Stimulated activated CD4-positive, alpha-beta T cell treated with anti-CD3 and anti-CD28 coated beads, Interleukin-4, amount 100 ng/mL, for 24 hours (primary cell): ENCODE measurements around the gene CXADR.
"Not testable (repeated sequence)": the region's sequence is repeated elsewhere in the genome, so short reads cannot be mapped to it uniquely, and the experiment has no call there.

Experiments used
- DNase-seq: peaks from one replicate; pipeline ENCODE4 v3.0.0-alpha.2; 2020

The CXADR gene

DNA sequence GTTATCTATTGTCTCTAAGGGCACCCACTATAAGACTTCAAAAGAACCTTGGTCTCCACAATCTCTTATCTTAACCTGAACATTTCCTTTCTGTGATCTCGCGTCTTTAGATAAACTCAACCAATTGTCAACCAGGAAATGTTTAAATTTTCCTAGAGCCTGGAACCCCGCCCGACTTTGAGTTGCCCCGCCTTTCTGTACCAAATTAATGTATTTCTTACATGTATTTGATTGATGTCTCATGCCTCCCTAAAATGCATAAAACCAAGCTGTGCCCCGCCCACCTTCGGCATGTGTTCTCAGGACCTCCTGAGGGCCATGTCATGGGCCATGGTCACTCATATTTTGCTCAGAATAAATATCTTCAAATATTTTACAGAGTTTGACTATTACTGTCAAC, 5.9 kb upstream of the CXADR start:
- DNase-seq: no peak

DNA sequence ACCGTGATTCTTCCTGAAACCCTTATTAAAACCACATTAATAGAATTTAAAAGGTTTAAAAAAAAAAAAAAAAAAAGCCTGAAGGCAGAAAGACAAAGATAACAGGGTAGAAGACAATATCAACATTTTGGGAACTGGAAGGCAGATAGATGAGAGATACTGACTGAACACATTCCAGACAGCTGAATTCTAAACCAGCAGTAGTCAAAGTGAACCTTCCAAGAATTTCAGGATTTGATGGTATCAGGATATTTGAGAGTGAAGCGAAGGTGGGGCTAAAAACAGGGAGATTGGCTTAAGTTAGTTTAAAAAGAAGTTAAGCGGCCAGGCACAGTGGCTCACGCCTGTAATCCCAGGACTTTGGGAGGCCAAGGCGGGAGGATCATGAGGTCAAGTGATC, 5.3 kb upstream of the CXADR start:
- DNase-seq: no peak

DNA sequence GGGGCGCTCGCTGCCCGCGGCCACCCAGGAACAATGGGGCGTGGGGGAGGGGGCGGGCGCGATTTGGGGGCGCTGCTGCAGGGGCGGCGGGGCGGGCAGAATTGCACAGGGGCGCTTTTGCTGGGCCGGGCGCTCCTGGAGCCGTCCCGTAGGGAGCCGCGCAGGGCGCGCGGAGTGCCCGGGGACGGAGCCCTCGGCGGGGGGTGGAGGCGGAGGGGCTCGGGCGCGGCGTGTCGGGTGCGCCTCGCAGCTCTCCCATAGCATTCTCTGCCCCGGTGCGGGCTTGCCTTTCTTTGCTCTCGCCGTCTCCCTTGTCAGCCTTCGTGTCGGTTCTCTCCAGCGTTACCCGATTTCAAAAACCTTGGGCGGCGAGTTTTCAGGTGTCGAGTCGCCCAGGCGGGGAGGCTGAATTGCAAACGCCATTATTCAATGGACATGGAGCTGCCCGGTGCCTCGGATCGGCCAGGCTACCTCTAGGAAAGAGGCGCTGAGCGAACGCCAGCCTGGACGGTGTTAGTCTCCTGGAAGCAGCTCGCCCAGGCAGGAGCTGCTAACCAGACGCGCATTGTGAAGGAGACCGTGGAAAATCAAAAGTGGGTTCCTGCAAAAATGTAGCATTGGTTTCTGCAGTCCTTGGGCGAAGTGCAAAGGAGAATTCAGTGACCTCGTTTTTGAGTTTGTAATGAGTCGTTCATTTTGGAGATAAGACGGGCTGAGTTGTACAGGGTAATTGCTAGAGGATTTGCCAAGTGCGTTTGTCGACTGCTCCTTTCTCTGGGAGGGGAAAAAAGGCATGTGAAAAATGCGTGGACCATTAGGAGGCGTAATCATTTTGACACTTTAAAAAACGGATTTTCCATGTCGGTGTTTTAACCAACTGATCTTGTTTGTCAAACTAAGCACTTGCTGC, 626 bp downstream of the CXADR start:
- peak; percentile 14 for DNase-seq

DNA sequence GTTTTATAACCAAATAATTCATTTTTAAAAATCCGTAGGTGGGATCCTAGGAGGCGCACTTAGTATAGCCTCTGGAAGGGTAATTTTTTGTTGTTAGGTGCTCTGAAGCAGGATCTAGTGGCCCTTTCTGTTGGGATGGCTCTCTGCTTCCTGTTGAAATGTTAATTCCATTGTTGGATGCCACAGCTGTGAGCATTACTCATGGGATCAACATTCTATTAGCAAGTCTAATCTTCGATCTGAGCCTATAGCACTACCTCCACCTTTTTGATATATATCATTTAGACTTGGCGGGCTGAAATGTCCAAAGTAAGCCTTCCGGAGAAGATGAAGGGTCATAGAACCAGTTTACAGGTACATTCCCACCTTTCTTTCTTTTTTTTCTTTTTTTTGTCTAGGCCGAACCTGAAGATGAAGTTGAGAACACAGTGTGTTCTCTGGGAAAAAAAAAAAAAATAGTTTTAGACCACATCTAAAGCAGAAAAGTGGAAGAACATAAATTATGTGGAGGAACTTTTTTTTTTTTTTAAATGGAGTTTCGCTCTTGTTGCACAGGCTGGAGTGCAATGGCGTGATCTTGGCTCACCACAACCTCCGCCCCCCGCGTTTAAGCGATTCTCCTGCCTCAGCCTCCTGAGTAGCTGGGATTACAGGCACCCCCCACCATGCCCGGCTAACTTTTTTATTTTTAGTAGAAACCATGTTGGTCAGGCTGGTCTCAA, 1.4 kb downstream of the CXADR start:
- DNase-seq: no peak

DNA sequence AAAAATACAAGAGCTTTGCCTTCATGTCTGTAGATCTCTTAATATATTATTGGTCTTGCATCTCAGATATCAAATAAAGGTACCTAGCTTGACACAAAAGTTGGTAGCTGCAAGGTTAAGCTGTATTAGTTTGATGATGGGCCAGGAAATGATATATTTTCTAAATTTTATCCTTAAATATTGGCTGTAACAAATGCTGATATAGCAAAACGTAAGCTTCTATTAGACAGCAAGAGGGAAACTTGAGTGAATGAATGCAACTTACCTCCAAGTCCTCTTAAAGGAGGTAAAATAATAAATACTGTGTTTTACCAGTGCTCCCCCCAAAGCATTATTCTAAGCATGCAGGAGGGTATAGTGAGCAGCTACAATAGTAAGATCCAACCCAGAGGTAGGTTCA, 4.2 kb downstream of the CXADR start:
- DNase-seq: not testable (repeated sequence)

DNA sequence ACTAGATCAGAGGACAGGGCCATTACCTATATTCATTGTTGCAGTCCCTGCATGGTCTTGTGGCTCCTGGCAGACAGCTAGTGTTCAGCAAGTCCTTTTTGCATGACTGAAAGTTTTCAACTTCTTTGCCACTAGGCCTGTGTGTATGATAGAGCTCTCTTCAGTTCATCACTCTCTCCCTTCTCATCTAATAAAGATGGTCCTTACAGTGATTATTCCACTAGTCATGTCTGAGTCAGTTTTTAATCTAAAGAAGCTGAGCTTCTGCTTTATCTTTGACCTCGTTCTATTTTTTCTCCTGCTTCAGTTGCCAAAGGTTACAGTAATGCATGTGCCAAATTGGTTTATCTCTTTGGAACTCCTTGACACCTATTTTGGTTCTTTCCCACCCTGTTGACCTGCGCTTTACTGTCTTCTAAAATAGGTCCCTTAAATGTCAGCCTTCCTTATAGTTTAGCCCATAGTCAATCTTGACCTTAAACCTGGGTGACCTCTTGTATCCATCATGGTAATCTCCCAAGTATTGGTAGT, 6.4 kb downstream of the CXADR start:
- no peak for DNase-seq

DNA sequence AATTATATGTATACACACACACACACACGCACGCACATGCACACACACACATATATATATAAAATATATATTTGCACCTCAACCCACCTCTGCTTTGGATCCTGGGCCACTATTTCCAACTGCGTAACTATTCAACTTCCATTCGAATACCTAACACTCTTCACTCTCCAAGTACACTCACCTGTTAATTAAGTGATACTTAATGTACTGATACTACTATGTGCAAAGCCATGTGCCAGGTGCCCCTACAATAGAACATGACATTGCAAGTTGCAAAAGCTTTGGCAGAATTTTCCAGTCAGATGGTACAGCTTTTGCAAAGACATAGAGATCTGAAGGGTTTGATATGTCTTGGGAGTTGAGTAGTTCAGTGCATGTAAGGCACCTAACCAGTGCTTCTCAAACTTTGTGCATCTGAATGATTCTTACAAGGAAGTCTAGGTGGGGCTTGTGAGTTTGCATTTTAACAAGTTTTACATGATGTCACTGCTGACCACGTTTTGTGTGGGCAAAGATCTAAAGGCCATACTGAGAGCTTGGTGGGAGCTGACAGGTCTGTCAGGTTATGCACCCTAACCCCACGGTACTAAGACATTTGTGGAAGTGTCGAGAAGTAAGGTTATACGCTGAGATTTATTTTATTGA, 7.2 kb downstream of the CXADR start:
- DNase-seq: no peak

DNA sequence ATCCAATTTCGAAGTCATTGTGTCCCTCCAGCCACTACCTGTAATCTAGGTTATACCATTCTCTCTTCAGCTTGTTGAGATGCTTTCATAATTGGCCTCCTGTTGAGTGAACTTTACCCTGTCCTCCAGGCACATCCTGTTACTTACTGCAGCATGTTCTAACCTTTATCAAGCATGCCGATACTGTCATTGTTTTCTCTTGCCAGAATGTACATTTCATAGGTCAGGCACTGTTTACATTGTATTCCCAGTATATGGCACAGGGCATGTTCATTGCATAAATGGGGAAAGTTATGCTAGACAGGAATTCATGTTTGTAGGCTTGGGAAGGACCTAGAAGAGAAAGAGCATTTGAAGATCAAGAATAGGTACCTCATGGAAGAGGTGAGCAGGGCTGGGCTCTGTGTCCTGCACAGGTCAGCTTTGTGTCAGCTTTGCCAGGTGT, 10.2 kb downstream of the CXADR start:
- DNase-seq: no peak

DNA sequence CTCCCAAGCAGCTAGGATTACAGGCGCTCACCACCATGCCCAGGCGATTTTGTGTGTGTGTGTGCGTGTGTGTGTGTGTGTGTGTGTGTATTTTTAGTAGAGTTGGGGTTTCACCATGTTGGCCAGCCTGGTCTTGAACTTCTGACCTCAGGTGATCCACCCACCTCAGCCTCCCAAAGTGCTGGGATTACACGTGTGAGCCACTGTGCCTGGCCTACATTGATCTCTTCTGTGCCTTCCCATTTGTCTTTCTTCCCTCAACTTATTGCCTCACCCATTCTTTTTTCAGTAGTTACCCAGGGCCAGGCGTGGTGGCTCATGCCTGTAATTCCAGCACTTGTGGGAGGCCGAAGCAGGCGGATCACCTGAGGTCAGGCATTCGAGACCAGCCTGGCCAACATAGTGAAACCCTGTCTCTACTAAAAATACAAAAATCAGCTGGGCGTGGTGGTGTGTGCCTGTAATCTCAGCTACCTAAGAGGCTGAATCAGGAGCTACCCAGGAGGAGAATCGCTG, 11.2 kb downstream of the CXADR start:
- DNase-seq: not testable (repeated sequence)

DNA sequence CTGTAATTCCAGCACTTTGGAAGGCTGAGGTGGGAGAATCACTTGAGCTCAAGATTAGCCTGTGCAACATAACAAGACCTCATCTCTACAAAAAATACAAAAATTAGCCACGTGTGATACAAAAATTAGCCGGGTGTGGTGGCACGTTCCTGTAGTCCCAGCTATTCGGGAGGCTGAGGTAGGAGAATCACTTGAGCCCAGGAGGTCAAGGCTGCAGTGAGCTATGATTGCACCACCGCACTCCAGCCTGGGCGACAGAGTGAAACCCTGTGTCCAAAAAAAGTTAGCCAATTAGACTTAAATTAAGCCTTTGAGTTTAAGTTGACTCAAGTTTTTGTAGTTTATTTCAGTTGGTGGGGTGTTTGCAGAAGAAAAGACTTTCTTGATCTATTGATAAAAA, 11.8 kb downstream of the CXADR start:
- no peak for DNase-seq

DNA sequence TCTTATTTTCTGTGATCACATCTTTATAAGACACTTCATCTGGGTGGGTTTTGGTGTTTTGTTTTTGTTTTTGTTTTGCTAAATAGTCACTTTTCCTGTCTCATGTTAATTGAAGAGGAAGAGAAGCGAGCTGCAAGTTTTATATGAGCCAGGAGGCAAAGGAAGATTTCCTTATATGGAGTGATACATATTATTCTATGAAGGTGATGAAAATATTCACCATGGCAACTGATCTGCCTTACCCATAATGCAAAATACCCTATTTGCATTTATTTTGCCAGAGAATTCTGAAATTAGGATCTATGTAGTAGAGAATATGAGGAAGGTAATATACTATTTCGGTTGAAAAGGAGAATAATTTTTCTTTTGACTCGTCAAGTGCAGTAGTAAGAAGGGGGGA, 13.9 kb downstream of the CXADR start:
- no peak for DNase-seq

DNA sequence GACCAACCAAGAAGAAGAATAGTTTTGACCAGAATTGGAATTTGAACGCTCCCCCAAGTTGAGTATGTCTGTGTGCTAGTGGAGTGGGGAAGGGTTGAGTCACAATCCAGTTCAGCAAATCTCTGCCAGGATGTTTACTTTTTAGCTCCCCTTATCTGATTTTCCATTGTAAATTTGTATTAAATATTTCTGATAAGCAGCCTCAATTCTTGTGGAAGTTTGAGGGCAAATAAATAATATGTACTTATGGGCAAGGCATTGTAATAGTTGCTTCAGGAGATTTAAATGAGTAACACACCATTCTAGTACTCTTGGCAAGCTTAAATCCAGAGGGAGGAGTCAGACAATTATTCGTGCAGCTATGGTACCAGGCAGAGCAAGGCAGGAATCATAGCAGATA, 14.4 kb downstream of the CXADR start:
- no peak for DNase-seq

DNA sequence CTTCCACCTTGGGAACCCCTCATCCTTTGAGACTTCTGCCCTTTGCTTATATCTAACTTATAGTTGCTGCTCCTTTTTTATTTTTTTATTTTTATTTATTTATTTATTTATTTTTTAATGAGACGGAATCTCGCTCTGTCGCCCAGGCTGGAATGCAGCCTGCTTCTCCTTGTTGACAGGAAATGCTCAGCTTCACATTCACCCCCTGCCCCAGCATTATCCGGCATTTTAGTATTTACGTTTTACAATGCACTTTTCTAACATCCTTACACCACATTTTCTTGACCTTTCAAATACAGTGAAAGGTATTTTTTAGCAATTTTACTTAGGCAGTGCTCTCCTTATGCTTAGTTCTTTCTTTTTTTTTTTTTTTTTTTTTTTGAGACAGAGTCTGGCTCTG, 14.9 kb downstream of the CXADR start:
- DNase-seq: no peak

DNA sequence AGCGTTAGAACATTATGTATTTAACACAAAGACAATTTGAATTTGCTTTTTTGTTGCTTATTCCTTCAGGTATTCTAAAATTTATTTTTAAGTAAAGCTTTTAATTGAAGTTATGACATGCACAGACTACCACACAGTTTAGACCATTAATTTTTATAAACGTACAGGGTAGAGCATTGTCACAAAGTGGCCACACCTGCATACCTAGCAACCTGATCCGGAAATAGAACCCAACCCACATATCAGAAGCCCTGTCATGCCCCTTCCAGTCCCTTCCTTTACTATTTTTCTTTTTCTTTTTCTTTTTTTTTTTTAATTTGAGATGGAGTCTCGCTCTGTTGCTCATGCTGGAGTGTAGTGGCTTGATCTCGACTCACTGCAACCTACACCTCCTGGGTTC, 16.8 kb downstream of the CXADR start:
- DNase-seq: no peak

DNA sequence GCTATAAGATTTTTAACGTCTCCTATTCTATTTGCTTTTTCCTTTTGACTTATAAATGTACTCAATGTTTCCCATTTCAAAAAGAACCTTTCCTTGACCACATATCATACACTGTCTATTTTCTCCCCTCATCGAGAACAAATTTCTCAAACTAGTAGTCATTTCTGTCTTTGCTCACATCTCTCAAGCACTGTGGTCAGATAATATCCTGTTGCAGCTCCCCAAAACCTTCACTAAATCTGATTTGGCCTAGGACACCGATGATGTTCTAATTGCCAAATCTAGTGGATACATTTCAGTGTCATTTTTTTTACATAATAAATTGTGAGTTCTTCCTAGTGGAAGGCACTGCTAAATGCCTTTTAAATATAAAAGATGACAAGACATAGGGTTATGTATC, 19.4 kb downstream of the CXADR start:
- no peak for DNase-seq

DNA sequence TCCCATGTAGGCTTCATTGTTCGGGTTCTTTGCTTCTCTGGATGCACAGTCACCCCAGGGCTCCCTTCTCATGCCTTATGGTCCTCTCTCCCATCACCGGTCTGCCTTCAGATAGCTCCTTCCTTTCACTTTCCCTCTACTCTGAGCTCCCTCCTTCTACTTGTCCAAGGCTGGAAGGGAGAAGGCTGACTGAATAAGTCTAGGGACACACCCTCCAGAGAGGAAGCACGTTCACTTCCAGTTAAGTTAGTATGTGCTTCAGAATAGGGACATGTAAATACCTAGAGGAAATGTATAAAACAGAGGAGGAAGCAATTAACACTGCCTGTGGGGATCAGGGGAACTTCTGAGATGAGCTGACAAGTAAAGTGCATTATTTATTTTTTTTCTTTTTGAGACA, 23.5 kb downstream of the CXADR start:
- DNase-seq: no peak

DNA sequence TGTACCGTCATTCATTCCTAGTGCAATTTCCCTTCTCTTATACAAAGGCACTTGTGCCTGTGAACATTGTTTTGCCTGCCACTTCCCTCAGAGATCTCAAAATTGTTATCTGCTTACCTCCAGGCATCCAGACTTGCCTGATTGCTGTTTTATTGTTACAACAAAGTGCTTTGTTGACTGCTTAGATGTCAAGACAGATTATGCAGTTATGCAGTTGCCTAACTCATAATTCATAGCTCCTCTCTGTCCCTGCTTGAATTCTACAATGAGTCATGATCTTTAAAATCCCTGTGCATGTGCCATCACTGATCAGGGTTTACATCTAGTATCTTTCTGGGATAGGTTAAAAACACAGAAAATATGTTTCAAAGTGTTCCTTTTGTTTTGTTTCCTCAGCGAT, 24.5 kb downstream of the CXADR start:
- no peak for DNase-seq

DNA sequence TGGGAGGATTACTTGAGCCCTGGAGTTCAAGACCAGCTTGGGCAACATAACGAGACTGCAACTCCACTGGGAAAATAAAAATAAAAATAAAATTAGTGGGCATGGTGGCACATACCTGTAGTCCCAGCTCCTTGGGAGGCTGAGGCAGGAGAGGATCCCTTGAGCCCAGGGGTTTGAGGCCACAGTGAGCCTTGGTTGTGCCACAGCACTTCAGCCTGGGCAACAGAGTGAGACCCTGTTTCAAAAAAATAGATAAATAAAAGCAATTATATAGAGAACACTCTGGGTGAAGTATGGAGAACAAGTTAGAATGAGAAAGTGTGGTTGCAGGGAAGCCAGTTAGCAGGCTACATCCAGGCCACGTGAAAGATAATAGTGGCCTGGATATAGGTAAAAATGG, 25.7 kb downstream of the CXADR start:
- DNase-seq: no peak

DNA sequence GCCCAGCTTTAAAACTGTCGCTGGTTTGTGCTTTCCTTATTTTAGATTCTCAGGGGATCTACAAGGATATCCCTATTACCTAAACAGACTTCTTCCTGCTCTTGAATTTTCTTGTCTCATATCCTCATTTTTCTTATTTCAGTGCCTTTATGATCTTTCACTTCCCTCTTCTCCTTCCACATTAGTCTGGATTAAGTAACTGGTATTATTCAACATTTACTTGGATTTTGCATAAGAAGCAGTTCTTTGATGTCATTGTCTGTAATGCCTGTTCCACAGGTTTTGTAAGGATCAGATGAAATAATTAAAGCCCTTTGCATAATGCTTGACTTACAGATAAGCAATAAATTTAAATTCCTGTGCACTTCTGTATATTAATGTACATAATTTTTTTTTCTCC, 26.5 kb downstream of the CXADR start:
- no peak for DNase-seq

DNA sequence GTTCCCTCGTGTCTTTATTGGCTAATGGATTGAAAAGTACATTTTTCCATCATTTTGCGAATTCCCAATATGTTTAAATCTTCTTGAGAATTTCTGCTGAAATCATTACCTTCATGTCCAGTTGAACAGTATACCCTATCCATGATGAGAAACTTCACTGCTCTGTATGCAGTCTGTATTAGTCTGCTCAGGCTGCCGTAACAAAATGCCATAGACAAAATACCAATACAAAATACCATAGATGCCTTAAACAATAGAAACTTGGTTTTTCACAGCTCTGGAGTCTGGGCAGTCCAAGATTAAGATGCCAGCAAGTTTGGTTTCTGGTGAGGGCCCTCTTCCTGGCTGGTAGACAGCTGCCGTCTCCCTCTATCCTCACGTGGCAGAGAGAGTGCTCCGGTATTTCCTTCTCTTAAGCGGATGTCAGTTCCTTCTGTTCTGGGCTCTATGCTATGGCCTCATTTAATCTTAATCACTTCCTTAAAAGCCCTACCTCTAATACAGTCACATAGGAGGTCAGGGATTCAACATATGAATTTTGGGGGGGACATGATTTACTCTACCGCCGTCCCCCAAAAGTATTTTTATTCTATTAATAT, 27.0 kb downstream of the CXADR start:
- DNase-seq: no peak

DNA sequence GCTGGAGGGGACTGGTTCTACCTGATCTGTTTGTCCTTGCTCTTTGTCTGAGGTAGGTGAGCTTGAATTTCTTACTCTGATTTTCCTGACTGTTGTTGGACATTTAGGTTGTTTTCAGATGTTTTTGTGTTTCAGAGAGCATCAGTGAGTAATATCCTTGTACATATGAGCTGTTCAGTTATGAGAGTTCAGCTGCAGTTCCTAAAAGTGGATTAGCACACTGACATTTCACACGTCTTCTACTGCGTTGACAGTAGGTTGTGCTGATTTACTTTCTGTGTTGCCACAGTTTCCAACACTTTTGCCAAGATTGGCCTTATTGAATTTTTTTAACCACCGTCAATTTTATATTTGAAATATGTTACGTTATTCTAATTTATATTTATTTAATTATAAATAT, 27.7 kb downstream of the CXADR start:
- DNase-seq: no peak

DNA sequence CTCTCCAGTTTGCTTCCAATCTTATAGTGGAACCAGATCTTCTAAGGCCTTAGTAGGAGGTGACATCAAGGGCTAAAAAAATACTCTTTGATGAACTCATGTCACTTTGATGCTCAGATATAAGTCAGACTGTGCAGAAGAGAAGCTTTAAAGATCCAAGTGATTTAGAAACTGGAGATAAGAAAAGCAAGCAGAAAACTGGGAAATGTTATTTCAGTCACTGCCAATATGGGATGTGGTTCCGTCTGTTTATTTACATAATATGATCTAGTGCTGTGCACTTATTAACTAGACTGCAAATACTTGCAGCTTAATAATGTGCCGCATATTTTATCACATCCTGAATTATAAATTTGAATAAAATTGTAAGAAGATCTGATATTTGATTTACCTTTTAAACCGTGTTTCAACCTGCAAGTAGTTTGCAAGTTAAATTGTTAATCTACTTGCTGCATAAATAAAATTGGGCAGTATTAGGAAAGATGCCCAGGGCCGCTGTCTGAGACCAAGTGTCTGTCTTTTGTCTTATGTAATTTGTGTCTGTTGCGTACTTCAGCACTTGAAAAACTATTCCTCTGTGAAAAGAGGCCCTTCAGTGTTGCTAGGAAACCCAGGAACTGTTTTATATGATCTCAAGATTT, 29.6 kb downstream of the CXADR start:
- DNase-seq: no peak
